Ramos (cell line): ENCODE results near the gene ADD2.

Experiments used
- in situ Hi-C: fragments of 300-500 bp; cut with MboI; formaldehyde crosslinking; loops from one replicate; pipeline ENCODE4 v1.14.3; 2022; ENCODE audit warnings: low sequenced_read_pairs; ENCODE audit not compliant: unreplicated experiment

ADD2 gene

GRCh38 chr2:70726947-70727725, 40.9 kb downstream of the ADD2 start:
- in situ Hi-C loops: no loop called here

DNA sequence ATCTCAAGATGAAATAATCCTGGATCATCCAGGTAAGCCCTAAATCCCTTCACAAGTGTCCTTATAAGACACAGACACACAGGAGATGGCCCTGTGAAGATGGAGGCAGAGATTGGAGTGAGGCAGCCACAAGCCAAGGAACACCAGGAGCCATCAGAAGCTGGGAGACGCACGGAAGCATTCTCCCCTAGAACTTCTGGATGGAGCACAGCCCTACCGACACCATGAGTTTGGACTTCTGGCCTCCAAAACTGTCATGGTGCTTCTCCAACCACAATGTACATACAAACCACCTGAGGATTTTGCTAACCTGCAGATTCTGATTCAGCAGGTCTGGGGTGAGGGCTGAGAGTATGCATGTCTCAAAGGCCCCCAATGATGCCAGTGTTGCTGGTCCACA, 42.5 kb downstream of the ADD2 start:
- in situ Hi-C loops: no loop called here

- in situ Hi-C loops: no loop called here
Observed at GRCh38 chr2:70724366-70724765, 43.6 kb downstream of the ADD2 start.

DNA sequence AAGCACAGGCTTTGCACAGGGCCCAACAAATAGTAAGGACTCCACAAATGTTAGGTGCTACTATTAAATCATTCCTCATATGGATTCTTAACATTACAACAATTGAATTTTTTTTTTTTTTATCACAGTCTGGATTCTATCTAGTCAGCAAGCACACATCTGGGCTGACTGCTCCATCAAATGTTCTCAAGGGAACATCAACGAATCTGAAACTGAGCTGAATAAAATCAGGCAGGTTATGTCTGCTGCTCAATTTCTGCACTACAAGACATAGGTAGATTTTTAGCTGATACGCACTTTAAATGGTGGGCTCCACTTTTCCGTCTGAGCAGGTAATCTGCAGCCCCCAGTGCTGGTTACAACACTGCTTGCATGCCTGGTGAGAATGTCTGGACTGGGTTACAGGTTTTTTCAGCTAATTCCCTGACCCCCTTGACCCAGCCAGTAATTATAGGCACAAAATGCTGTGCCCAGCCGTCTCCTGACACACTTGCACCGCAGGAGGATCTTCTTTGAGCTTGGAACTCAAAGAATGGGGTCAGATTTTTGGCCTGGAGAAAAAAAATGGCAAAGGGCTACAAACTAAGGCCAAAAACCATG, 44.6 kb downstream of the ADD2 start:
- in situ Hi-C loops: no loop called here

DNA sequence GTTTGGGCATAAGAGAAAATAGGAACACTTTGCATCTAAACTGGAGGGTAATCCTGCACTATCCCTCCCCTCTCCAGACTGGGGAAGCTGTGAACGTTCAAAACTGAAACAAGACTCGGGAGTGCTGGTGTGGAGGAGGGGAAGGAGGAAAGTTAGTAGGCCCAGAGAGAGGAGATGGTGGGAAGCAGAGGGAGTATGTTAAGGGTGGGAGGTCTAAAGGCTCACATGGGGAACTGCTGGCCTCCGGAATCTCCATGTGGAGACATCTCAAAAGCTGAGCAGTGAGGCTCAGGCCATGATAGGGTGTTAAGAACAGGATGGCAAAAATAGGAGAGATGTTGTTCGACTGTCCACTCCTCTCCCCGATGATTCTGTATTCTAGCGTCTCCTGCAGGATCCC, 47.9 kb downstream of the ADD2 start:
- in situ Hi-C loops: no loop called here

DNA sequence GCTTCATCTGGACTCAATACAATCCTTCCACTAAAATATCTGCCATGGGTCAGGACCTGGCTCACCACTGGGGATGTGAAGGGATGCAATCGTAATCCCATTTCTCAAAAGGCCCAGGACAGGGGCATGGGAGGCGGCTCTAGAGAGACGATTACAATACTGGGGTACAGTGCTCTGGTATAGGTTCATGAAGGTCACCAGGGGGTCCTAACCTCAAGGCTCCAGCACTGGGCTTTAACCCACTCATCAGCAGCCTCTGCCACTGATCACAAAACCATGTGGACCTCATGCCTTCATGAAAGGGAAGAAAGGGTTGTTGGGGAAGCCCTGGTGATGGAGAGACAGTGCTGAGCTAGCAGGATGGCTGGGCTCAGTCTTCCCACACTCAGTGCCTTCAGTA, 48.8 kb downstream of the ADD2 start:
- in situ Hi-C loops: no loop called here

DNA sequence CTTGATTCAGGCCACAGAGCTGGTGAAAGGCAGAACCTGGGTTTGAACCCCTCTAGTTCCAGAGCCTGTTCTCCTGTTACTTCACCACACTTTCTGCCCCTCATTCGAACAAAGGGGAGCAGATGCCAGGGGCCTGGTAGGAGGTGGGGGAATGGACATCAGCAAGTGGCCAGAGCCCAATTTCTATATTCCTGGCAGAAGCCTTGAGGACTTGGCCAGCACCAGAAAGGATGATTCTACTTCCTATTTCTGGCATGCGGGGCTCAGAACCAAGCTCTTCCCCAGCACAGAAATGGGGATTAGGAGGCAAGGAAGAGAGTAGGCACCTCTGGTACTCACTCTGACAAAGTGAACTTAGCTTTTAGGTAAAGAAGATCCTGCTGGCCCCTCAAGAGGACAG, 49.3 kb downstream of the ADD2 start:
- in situ Hi-C loops: no loop called here

DNA sequence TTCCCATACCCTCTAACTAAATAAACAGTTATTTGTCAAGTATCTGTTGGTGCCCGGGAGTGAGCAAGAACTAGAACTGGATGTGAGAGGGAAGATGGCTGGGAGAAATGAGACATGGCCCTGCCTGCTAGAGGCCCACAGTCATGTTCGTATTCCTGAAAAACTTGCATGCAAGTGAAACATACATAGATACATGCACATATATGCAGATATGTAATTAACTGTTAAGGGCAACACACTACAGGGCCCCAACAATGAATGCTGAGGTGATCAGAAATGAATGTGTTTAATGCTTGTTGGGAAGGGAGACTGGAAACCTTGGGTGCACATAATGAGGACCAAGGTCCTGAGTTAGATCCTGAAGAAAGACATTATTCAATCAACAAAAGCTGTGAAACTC, 49.8 kb downstream of the ADD2 start:
- in situ Hi-C loops: no loop called here

- in situ Hi-C loops: no loop called here
Observed at GRCh38 chr2:70717431-70718038, 50.5 kb downstream of the ADD2 start.

- in situ Hi-C loops: no loop called here
Observed at GRCh38 chr2:70716951-70717350, 51.0 kb downstream of the ADD2 start.

DNA sequence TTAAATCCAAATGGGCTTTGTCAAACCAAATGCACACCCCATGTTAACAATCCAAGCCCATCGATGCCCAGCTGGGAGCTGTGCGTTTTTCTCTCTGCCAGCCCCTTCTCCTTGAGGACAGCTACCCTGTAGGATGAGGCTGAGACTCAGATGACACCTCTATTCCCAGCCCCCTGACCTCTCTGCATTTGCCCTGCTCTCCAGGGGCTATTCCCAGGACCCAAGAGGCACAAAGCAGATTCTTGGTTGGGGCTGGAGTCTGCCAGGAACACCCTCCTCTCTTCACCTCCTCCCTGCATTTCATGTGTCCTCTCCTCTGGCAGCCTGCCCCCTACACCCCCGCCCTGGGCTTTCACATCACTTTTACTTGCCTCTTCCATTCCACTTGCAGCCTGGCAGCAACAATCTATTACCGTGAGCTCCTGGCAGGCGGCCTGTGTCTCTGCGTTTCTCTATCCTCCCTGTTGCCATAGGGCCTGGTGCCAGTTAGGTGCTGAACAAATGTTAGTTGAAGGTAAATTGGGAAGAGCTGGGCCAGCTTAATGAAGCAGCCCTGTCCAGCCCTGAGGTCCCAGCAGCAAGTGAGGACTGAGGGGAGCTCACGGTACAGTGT, 51.8 kb downstream of the ADD2 start:
- in situ Hi-C loops: no loop called here

GRCh38 chr2:70715071-70715985, 52.7 kb downstream of the ADD2 start:
- in situ Hi-C loops: no loop called here

GRCh38 chr2:70714141-70714905, 53.7 kb downstream of the ADD2 start:
- in situ Hi-C loops: no loop called here

GRCh38 chr2:70712916-70713315, 55.1 kb downstream of the ADD2 start:
- in situ Hi-C loops: no loop called here

DNA sequence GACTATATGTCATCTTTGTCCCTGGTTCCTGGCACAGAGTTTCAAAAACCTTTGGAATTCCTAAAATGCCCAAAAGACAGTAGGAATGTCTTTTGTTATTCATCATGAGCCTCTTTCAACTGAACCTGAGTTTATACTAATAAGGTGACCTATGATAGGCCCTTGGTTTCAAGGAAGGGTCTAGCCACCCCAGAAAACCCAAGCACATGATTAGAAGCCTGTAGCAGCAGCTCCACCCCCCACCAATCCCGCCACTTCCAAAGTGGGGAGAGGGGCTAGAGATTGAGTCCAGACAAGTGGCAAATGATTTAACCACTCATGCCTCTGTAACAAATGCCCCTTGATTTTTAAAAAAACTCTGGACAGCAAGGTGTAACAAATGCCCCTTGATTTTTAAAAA, 56.8 kb downstream of the ADD2 start:
- in situ Hi-C loops: no loop called here

DNA sequence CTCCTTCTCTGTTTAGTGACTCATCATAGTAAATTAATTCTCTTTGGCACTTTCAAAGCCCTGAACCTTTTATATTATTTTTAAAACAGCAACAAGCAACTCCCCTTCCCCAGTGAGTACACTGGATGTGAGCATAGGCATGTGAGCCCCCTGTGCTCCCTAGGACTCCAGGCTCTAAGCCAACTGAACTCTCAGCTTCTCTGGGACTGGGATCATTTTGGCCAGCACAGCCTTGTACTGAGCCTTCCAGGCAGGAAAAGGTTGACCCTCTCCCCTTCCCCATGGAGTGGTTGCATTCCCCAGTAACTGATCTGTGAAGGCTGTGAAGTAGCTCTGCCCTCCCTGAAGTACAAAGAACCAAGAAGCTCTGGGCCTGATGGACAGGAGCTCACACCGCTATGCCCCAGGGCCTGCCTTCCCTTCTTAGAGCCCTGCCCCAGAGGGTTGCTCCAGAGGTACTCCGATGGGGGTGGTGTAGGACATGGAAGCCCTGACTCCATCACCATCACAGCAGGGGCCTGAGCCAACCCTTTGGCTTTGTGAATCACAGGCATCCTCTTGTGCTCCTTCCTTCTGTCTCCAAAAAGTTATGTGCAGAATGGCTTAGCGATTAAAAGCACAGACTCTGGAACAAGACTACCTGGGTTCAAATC, 57.8 kb downstream of the ADD2 start:
- in situ Hi-C loops: no loop called here

GRCh38 chr2:70709275-70710037, 58.5 kb downstream of the ADD2 start:
- in situ Hi-C loops: no loop called here
